GM12874 (cell line): ENCODE measurements around the gene GNG7.

ENCODE experiments used
- CTCF ChIP-seq: IDR thresholded peaks from 2 replicates; pipeline ENCODE4 v1.5.1; 2011; ENCODE audit warnings: low read depth, mild to moderate bottlenecking, control low read depth, low read length, moderate library complexity; ENCODE audit not compliant: insufficient read depth

GNG7 gene

DNA sequence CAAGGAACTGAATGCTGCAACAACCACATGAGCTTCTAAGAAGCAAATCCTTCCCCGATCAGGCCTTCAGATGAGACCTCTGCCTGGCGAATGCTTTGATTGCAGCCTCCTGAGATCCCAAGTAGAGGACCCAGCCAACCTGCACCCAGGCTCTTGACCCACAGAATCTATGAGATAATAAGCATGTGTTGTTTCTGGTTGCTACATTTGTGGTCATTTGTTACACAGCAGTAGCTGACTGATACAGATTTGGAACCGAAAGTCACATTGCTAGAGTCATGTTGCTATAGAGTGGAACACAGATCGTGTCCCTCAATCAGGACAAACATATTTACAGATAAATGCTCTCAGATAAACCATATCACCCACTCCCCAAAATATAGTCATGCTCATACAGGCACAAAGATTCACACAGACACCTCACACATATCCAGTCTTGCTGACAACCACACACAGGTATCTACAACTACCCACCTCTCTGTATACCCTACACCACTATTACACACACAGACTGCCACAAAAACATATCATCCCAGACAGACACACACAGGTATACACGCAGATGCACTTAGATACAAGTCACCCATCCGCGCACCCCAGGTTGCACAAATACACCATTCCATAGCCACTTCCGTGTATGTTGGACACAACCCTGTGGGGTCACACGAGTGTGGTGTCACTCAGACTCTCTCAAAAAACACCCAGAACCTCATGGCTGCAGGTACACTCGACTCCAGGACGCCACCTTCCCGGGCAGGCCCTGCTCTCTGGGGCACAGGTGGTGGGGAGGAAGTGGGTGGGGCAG, 13.2 kb upstream of the GNG7 start:
- no peak for TF ChIP-seq CTCF

DNA sequence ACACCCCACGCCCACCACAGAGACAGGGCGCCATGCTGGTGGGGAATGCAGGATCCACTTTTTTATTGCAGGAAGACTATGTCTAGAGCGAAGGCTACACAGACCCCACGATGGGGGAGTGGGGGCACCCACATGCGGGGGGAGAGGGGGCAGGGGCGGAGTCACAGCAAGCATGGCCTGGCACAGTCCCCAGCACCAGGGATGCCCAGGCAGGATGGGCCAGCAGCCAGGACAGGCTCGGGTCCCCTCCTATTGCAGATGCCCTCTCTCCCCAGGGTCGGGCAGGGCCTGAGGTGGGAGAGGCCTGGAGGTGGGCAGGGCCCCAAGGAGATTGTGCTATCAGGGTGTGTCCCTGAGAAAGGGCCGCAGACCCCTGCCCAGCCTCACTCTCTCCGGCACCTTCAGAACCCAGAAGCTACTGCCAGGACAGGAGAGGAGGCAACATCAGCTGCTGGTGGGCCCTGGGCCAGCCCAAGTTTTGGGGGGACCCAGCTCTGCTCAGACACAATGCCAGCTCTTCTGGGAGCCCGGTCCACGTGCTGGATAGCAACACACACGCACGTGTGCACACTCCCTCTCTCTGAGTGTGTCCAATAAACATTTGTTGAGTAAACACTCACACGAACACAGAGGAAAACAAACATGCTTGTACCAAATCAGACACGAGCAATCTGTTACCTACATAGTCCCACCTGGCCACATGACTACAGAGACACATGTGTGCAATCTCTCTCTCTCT, 12.2 kb upstream of the GNG7 start:
- TF ChIP-seq CTCF, result no peak

DNA sequence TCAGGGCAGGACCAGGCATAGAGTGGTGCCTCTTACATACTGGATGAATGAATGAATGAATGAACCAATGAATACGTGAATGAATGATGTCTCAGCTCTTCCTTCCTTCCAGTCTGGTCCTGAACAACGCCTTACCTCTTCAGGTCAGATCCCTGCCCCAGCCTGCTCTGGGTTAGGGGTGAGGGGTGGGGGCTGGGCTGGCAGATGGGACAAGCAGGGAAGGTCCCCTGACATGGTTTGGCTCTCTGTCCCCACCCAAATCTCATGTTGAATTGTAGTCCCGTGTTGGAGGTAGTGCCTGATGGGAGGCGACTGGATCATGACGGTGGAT, 9.3 kb upstream of the GNG7 start:
- TF ChIP-seq CTCF, result no peak

- no peak for TF ChIP-seq CTCF
These were observed 8.8 kb upstream of the GNG7 start for GRCh38 chr19:2711172-2711874.

- TF ChIP-seq CTCF, result no peak
These were observed 3.8 kb upstream of the GNG7 start for GRCh38 chr19:2706251-2706650.

GRCh38 chr19:2703691-2704216, 1.3 kb upstream of the GNG7 start:
- TF ChIP-seq CTCF, result no peak

DNA sequence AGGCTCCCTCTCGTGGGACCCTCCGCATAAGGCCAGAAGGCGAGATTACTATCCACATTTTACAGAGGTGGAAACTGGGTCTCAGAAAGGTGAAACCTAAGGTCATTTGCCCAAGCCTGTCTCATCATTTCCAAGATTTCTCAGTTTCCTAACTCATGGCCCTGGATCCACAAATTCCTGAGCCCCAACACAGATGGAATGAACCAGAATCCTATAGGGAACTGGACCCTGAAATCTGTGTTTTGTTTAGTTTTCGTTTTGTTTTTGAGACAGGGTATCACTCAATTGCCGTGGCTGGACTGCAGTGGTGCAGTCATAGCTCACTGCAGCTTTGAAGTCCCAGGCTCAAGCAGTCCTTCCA, 563 bp upstream of the GNG7 start:
- TF ChIP-seq CTCF, result no peak
